GM21390 (cell line): ENCODE results near the gene WNT16.

Experiments used
- ATAC-seq: cut with Tn5 transposase; IDR thresholded peaks from one replicate; pipeline ENCODE4 v1.9.1; 2021; ENCODE audit not compliant: unreplicated experiment

The WNT16 gene

DNA sequence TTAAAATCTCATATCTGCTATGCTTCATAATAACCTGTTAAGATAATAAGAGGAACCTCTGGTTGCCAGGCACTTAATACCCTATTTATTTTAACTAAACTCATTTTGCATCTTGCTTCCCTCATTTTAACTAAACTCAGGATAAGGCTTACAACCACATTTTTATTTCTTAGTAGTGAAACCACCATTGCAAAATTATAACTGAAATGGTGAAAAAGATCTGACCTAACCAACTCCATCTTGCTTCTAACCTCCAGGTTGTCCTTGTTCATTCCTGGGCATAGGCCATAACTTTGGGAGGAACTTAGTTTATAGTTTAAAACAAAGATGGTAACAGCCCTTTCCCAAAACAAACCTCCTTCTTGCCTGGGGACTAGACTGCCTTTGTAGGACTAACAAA, 61.3 kb downstream of the WNT16 start:
- no peak for ATAC-seq

DNA sequence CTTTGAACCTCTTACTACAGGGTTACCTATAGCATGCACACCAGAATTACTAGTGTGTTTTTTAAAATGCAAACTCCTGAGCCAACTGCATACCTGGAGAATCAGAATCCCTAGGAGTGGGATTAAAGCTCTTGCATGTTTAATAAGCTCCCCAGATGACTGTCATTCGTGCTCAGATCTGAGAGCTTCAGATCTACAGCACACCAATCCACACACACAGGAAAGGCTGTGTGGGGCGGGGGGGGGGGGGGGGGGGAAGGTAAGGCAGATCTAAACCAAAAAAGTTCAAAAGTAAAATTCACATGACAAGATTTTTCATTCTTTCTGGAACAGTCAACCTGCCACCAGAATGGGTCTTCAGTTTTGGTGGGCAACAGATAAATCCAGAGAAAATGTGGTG, 61.8 kb downstream of the WNT16 start:
- no peak for ATAC-seq
